IMR-90 (cell line): Measurements from ENCODE around the gene GCK. TPM values are rescaled to one million over a fixed set of nuclear protein-coding genes. Genes with fewer than 3 reads are reported as not detected.

Experiments used
- ATAC-seq: fragments of 200-7000 bp; cut with Tn5 transposase; 2 replicates; pipeline ENCODE4 v1.9.1; 2020; ENCODE audit warnings: low read depth, mild to moderate bottlenecking, moderate library complexity
- BruUV-seq: library from RNA; stranded (reverse); fragments of 400-500 nt; replicated peaks from 2 replicates; lab custom pipeline; 2021; lab: Mats Ljungman, UMichigan
- CTCF ChIA-PET: fragments of 300-600 bp; formaldehyde crosslinking; extraction: SDS; loops from one replicate; lab custom pipeline; 2021; ENCODE audit warnings: antibody characterized with exemption; lab: Yijun Ruan, JAX
- POLR2A ChIA-PET: fragments of 300-600 bp; sonication (Branson Sonifier 250); formaldehyde crosslinking; loops from one replicate; lab custom pipeline; 2022; ENCODE audit warnings: antibody characterized with exemption; ENCODE audit not compliant: unreplicated experiment; lab: Charles Lee
- DNase-seq: peaks from one replicate; pipeline ENCODE4 v3.0.0; 2013
- H2AFZ ChIP-seq: replicated peaks from 2 replicates; pipeline ENCODE3; 2013; ENCODE audit warnings: low read length, mild to moderate bottlenecking; ENCODE audit not compliant: poor library complexity
- H2AK5ac ChIP-seq: 2 replicates; pipeline ENCODE4 v1.6.1; 2013; ENCODE audit warnings: low read depth, low read length, inconsistent platforms
- H2AK9ac ChIP-seq: replicated peaks from 2 replicates; pipeline ENCODE3; 2013; ENCODE audit warnings: mild to moderate bottlenecking, low read depth, low read length, moderate library complexity; ENCODE audit not compliant: poor library complexity
- H2BK120ac ChIP-seq: 2 replicates; pipeline ENCODE4 v1.6.1; 2013; ENCODE audit warnings: low read depth, low read length, inconsistent platforms
- H2BK15ac ChIP-seq: 3 replicates; pipeline ENCODE4 v1.6.1; 2013; ENCODE audit warnings: low read depth, low read length, inconsistent platforms
- H2BK20ac ChIP-seq: 2 replicates; pipeline ENCODE4 v1.6.1; 2013; ENCODE audit warnings: low read depth, mild to moderate bottlenecking, inconsistent platforms, low read length, moderate library complexity
- H2BK5ac ChIP-seq: 2 replicates; pipeline ENCODE4 v1.6.1; 2013; ENCODE audit warnings: mild to moderate bottlenecking, low read depth, low read length, inconsistent platforms; ENCODE audit not compliant: poor library complexity, severe bottlenecking
- H3K14ac ChIP-seq: replicated peaks from 2 replicates; pipeline ENCODE4 v1.6.1; 2013; ENCODE audit warnings: low read depth, low read length, inconsistent platforms
- H3K18ac ChIP-seq: 2 replicates; pipeline ENCODE4 v1.6.1; 2013; ENCODE audit warnings: low read depth, low read length, control low read depth
- H3K23ac ChIP-seq: 2 replicates; pipeline ENCODE4 v1.6.1; 2013; ENCODE audit warnings: low read depth, low read length, inconsistent platforms
- H3K27ac ChIP-seq: 2 replicates; pipeline ENCODE4 v1.5.1; 2013; ENCODE audit warnings: mild to moderate bottlenecking, control low read depth, low read length; ENCODE audit not compliant: insufficient read depth
- H3K27me3 ChIP-seq: 2 replicates; pipeline ENCODE4 v1.6.1; 2013; ENCODE audit warnings: low read length; ENCODE audit not compliant: control insufficient read depth, insufficient read depth
- H3K36me3 ChIP-seq: 2 replicates; pipeline ENCODE4 v1.6.1; 2013; ENCODE audit warnings: low read length, mixed read lengths; ENCODE audit not compliant: control insufficient read depth, insufficient read depth
- H3K4ac ChIP-seq: 2 replicates; pipeline ENCODE4 v1.6.1; 2013; ENCODE audit warnings: low read depth, low read length, inconsistent platforms
- H3K4me1 ChIP-seq: 2 replicates; pipeline ENCODE4 v1.6.1; 2013; ENCODE audit warnings: low read length, mixed read lengths; ENCODE audit not compliant: control insufficient read depth, insufficient read depth
- H3K4me2 ChIP-seq: 2 replicates; pipeline ENCODE4 v1.6.1; 2013; ENCODE audit warnings: low read depth, mild to moderate bottlenecking, control low read depth, low read length, moderate library complexity
- H3K4me3 ChIP-seq: 2 replicates; pipeline ENCODE4 v1.5.1; 2013; ENCODE audit warnings: low read depth, mild to moderate bottlenecking, control low read depth, low read length, moderate library complexity; ENCODE audit not compliant: insufficient read depth
- H3K56ac ChIP-seq: 2 replicates; pipeline ENCODE4 v1.6.1; 2013; ENCODE audit warnings: low read length, inconsistent platforms; ENCODE audit not compliant: insufficient read depth; ENCODE audit errors: extremely low read depth
- H3K79me1 ChIP-seq, 2 experiments: 2 replicates each; pipeline ENCODE4 v1.6.1; 2013; ENCODE audit warnings: low read length in 2 of 2, inconsistent platforms in 1 of 2, low read depth in 1 of 2
- H3K9ac ChIP-seq: 2 replicates; pipeline ENCODE4 v1.6.1; 2013; ENCODE audit warnings: low read depth, low read length, control low read depth
- H3K9me1 ChIP-seq: 2 replicates; pipeline ENCODE4 v1.6.1; 2013; ENCODE audit warnings: low read length, inconsistent platforms; ENCODE audit not compliant: insufficient read depth
- H3K9me3 ChIP-seq: 2 replicates; pipeline ENCODE4 v1.6.1; 2013; ENCODE audit warnings: low read length; ENCODE audit not compliant: control insufficient read depth, insufficient read depth
- H4K20me1 ChIP-seq: 2 replicates; pipeline ENCODE4 v1.6.1; 2013; ENCODE audit warnings: low read length, inconsistent platforms; ENCODE audit not compliant: insufficient read depth
- H4K5ac ChIP-seq: 2 replicates; pipeline ENCODE4 v1.6.1; 2013; ENCODE audit warnings: mild to moderate bottlenecking, low read depth, low read length, control low read depth
- H4K8ac ChIP-seq, 2 experiments: 2 replicates each; pipeline ENCODE4 v1.6.1; 2013; ENCODE audit warnings: low read depth in 2 of 2, low read length in 2 of 2, control low read depth in 1 of 2, inconsistent platforms in 1 of 2
- H4K91ac ChIP-seq: 2 replicates; pipeline ENCODE4 v1.6.1; 2013; ENCODE audit warnings: low read depth, low read length, inconsistent platforms; ENCODE audit not compliant: insufficient read depth
- BHLHE40 ChIP-seq: fragments of 150-350 bp; IDR thresholded peaks from 2 replicates; pipeline ENCODE4 v1.6.1; 2016; ENCODE audit warnings: mild to moderate bottlenecking, low read depth, low read length
- CEBPB ChIP-seq: IDR thresholded peaks from 2 replicates; pipeline ENCODE4 v1.6.1; 2012; ENCODE audit warnings: low read depth, low read length, improper control_type of control experiment
- MAFK ChIP-seq: IDR thresholded peaks from 2 replicates; pipeline ENCODE4 v1.6.1; 2012; ENCODE audit warnings: low read depth, low read length, improper control_type of control experiment
- MXI1 ChIP-seq: IDR thresholded peaks from 2 replicates; pipeline ENCODE4 v1.6.1; 2012; ENCODE audit warnings: low read depth, mild to moderate bottlenecking, low read length, moderate library complexity, borderline replicate concordance
- RFX5 ChIP-seq: IDR thresholded peaks from 2 replicates; pipeline ENCODE4 v1.8.0; 2012; ENCODE audit warnings: low read depth, mild to moderate bottlenecking, low read length, moderate library complexity
- SMC3 ChIP-seq: fragments of 150-350 bp; IDR thresholded peaks from 2 replicates; pipeline ENCODE4 v1.6.1; 2016; ENCODE audit warnings: low read depth, mild to moderate bottlenecking, antibody characterized with exemption, low read length, moderate library complexity
- WGBS, 2 experiments: methylation state at CpG; one replicate each; pipeline versions ENCODE4 v1.1.5 to v1.1.7; 2013; ENCODE audit warnings: missing lambda C conversion rate in 2 of 2; ENCODE audit not compliant: insufficient read length in 1 of 2; ENCODE audit errors: extremely low coverage in 2 of 2; 5-methylcytosine and 5-hydroxymethylcytosine counted together
- dilution Hi-C: fragments of 300-500 bp; cut with HindIII; formaldehyde crosslinking; loops from one replicate; pipeline ENCODE4 v1.14.3; 2018; ENCODE audit warnings: low sequenced_read_pairs; ENCODE audit not compliant: unreplicated experiment
- in situ Hi-C: fragments of 300-500 bp; cut with MboI; formaldehyde crosslinking; loops from 3 replicates; pipeline ENCODE4 v1.14.3; 2019; ENCODE audit warnings: low sequenced_read_pairs, inconsistent platforms, mixed read lengths
- intact Hi-C: fragments of 100-400 bp; cut with micrococcal nuclease; formaldehyde crosslinking; loops from 2 replicates; pipeline ENCODE4 v1.10.0; 2022
- polyA plus RNA-seq, 3 experiments: library from polyadenylated mRNA; depleted of rRNA; stranded (reverse); fragments of >200 nt; gene quantifications; 2 replicates each; pipeline ENCODE4 v1.2.3, GENCODE V29; 2012; ENCODE audit warnings: low replicate concordance in 1 of 3
- total RNA-seq: library from RNA; depleted of rRNA; stranded (reverse); fragments of >200 nt; gene quantifications from 2 replicates; pipeline ENCODE4 v1.2.3, GENCODE V29; 2012
- TF ChIP-seq, protein P1 (sequence below): conservative IDR thresholded peaks from 2 replicates; pipeline ENCODE4 v1.5.1; 2012; ENCODE audit warnings: mild to moderate bottlenecking, low read depth, low read length, improper control_type of control experiment

Gene GCK
- total and polyA plus RNA-seq, 2 of the 4 experiments (the other 2 are of a cell fraction): 0.14 to 0.18 TPM

DNA sequence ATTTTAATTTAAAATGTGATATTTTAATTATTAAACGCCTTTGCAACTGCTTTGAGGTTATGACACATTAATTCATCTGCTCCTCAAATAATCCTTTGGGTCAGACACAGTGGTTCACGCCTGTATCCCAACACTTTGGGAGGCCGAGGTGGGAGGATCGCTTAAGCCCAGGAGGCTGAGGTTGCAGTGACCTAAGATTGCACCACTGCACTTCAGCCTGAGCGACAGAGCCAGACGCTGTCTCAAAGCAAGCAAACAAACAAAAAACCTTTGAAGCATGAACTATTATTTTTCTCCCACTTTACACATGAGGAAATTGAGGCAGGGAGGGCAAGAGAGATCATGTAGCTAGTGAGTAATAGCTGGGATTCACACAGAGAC is 64.4 kb downstream of the GCK start:
- intact Hi-C loops (no loop called here), in situ Hi-C loops (loop anchor here (10.0 kb wide), 1 partner anchor 70 kb away; no protein-coding TSS in a partner anchor), dilution Hi-C loops (no loop called here)
- Histone ChIP-seq H2AK9ac (no peak overlapping the region), H3K4me1 (peaks cover 6% of the 10 kb centered on the region), H3K27me3 (no peaks in the 10 kb centered on the region), H3K27ac (no peak overlapping the region), H3K18ac (no peak overlapping the region), H2AK5ac (no peak overlapping the region), H3K36me3 (peaks cover 9% of the 10 kb centered on the region; the same call in 1 of the 2 replicates), H2BK120ac (no peak overlapping the region), H3K9ac (no peak overlapping the region), H3K14ac (no peak overlapping the region), H2BK20ac (no peak overlapping the region), H3K9me1 (peaks cover 8% of the 10 kb centered on the region), H2BK5ac (no peak overlapping the region), H3K56ac (no peak overlapping the region), H4K20me1 (no peaks in the 10 kb centered on the region), H2BK15ac (no peak overlapping the region), H3K4me3 (no peak overlapping the region), H4K91ac (no peak overlapping the region), H3K9me3 (peaks cover 4% of the 10 kb centered on the region), H3K4ac (no peak overlapping the region), H4K8ac (no peak overlapping the region), H4K5ac (no peak overlapping the region), H3K4me2 (no peak overlapping the region), H3K23ac (no peak overlapping the region), H3K79me1 (peaks cover 17 to 35% of the 10 kb centered on the region in 2 experiments), H2AFZ (no peak overlapping the region)
- no peak for DNase-seq
- ATAC-seq: no peak
- ChIA-PET CTCF (no interaction called here), POLR2A (no interaction called here)
- TF ChIP-seq MXI1 (no peak), BHLHE40 (no peak), CEBPB (no peak), SMC3 (no peak), RFX5 (no peak), MAFK (no peak)
- TF ChIP-seq, protein P1, sequence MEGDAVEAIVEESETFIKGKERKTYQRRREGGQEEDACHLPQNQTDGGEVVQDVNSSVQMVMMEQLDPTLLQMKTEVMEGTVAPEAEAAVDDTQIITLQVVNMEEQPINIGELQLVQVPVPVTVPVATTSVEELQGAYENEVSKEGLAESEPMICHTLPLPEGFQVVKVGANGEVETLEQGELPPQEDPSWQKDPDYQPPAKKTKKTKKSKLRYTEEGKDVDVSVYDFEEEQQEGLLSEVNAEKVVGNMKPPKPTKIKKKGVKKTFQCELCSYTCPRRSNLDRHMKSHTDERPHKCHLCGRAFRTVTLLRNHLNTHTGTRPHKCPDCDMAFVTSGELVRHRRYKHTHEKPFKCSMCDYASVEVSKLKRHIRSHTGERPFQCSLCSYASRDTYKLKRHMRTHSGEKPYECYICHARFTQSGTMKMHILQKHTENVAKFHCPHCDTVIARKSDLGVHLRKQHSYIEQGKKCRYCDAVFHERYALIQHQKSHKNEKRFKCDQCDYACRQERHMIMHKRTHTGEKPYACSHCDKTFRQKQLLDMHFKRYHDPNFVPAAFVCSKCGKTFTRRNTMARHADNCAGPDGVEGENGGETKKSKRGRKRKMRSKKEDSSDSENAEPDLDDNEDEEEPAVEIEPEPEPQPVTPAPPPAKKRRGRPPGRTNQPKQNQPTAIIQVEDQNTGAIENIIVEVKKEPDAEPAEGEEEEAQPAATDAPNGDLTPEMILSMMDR: no peak
- BruUV-seq: no TSS peak
- WGBS, 2 experiments: 100% methylated on average over 2 of the region's 6 CpGs; no CpG with 5 or more reads in 1 of the 2 experiments
